Adrenal gland (tissue), 5 donors: ENCODE data around the gene TM7SF2.

ENCODE experiments used
- POLR2A ChIP-seq, 2 donors: fragments of 450-650 bp; IDR thresholded peaks; one replicate each; pipeline ENCODE4 v1.6.1; 2017; ENCODE audit warnings: antibody characterized with exemption in 2 of 2, mild to moderate bottlenecking in 2 of 2, moderate library complexity in 1 of 2
- TF ChIP-seq, protein P1 (sequence below), 6 experiments: fragments of 450-650 bp in 4 of 6; fragments of 200-600 bp in 2 of 6; sonication (generic) in 1 of 6; IDR thresholded peaks; 1 replicate in 5 of 6; 2 replicates in 1 of 6; pipeline versions ENCODE4 v1.5.1 to v1.8.0; 2016 to 2021; ENCODE audit warnings: antibody characterized with exemption in 6 of 6, mild to moderate bottlenecking in 2 of 6, moderate library complexity in 1 of 6
- donor health status: DM: no; HTN: no; CAD: no.

DNA sequence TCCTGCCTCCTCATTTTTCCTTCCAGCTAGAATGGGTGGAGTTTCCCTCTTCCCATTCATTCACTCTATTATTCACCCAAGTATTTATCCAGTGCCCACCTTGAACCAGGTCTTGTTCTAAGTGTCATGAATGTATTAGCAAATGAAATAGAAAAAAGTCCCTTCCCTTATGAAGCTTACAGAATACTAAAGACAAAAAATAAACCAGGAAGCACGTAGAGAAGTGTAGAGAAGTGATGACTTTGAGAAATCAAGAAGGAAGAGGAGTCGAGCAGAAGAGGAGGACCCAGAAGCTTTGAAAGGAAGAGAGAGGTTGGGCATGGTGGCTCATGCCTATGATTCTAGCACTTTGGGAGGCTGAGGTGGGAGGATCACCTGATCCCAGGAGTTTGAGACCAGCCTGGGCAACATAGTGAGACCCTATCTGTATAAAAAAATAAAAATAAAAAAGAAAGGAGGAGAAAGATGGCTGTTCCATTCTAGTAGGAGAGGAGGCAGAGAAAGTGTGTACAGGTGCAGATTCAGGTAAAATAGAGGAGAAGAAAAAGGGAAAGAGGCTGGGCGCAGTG lies 39.7 kb downstream of the TM7SF2 start:
- no peak for TF ChIP-seq POLR2A (IDR thresholded peaks at IDR 0.05)
- TF ChIP-seq, protein P1, sequence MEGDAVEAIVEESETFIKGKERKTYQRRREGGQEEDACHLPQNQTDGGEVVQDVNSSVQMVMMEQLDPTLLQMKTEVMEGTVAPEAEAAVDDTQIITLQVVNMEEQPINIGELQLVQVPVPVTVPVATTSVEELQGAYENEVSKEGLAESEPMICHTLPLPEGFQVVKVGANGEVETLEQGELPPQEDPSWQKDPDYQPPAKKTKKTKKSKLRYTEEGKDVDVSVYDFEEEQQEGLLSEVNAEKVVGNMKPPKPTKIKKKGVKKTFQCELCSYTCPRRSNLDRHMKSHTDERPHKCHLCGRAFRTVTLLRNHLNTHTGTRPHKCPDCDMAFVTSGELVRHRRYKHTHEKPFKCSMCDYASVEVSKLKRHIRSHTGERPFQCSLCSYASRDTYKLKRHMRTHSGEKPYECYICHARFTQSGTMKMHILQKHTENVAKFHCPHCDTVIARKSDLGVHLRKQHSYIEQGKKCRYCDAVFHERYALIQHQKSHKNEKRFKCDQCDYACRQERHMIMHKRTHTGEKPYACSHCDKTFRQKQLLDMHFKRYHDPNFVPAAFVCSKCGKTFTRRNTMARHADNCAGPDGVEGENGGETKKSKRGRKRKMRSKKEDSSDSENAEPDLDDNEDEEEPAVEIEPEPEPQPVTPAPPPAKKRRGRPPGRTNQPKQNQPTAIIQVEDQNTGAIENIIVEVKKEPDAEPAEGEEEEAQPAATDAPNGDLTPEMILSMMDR (IDR thresholded peaks at IDR 0.05): no peak
